Body of pancreas (tissue), 4 donors: ENCODE results near the gene LZTS3. TPM values are rescaled to one million over a fixed set of nuclear protein-coding genes. Genes with fewer than 3 reads are reported as not detected.

Source experiments
- ATAC-seq: fragments of 150-250 bp; one replicate; pipeline ENCODE4 v1.9.1; 2016
- DNase-seq, 4 donors: peaks; one replicate each; pipeline ENCODE4 v3.0.0-alpha.2; 2019
- H3K27ac ChIP-seq, 4 donors: fragments of 200-600 bp; sonication (generic); 1 replicate in 3 of 4; 2 replicates in 1 of 4; pipeline versions ENCODE4 v1.5.1 to v1.6.1; 2016 to 2019; ENCODE audit warnings: mild to moderate bottlenecking in 1 of 4, mixed read lengths in 1 of 4, moderate library complexity in 1 of 4
- H3K27me3 ChIP-seq, 2 donors: fragments of 200-600 bp; sonication (generic); one replicate each; pipeline ENCODE4 v1.6.0; 2016; ENCODE audit warnings: mild to moderate bottlenecking in 1 of 2
- H3K36me3 ChIP-seq, 2 donors: fragments of 200-600 bp; sonication (generic); replicated peaks in 1 of 2; 2 replicates each; pipeline ENCODE4 v1.5.1; 2016; ENCODE audit warnings: low read depth in 2 of 2; ENCODE audit not compliant: insufficient read depth in 1 of 2
- H3K4me1 ChIP-seq: fragments of 200-600 bp; sonication (generic); one replicate; pipeline ENCODE4 v1.6.0; 2016
- H3K4me3 ChIP-seq, 2 donors: fragments of 200-600 bp; sonication (generic); 1 replicate in 1 of 2; 2 replicates in 1 of 2; pipeline ENCODE4 v1.5.1; 2016 to 2019
- H3K9me3 ChIP-seq, 3 donors: fragments of 200-600 bp; sonication (generic); 1 replicate in 2 of 3; 2 replicates in 1 of 3; pipeline ENCODE4 v1.5.1; 2016
- CTCF ChIP-seq, 7 experiments: fragments of 450-650 bp in 4 of 7; fragments of 200-600 bp in 3 of 7; sonication (generic) in 3 of 7; IDR thresholded peaks; one replicate each; pipeline ENCODE4 v1.5.1; 2016 to 2019; ENCODE audit warnings: antibody characterized with exemption in 7 of 7
- POLR2A ChIP-seq, 3 donors: fragments of 450-650 bp; IDR thresholded peaks; one replicate each; pipeline ENCODE4 v1.6.1; 2016; ENCODE audit warnings: antibody characterized with exemption in 3 of 3, mild to moderate bottlenecking in 2 of 3
- WGBS, 2 donors: methylation state at CpG; one replicate each; pipeline ENCODE4 v1.1.5; 2017; 5-methylcytosine and 5-hydroxymethylcytosine counted together
- intact Hi-C: fragments of 100-400 bp; cut with DNase I; formaldehyde crosslinking; loops from one replicate; pipeline ENCODE4 v1.15.1; 2023
- total RNA-seq, 2 donors: library from RNA; depleted of rRNA; stranded (reverse); fragments of >200 nt; gene quantifications; one replicate each; pipeline ENCODE4 v1.1.0, GENCODE V29; 2016

Gene LZTS3
- total RNA-seq, 2 donors from 2014 or later, result 38.4 to 72.2 TPM

GRCh38 chr20:3123542-3123941 is 49.8 kb downstream of the LZTS3 start:
- Histone ChIP-seq H3K36me3 (peaks cover 0 to 12% of the 10 kb centered on the region in 2 donors), H3K27ac (no peak overlapping the region), H3K27me3 (no peaks in the 10 kb centered on the region), H3K9me3 (no peaks in the 10 kb centered on the region), H3K4me3 (no peak overlapping the region), H3K4me1 (peaks cover under 1% of the 10 kb centered on the region)
- 91 to 100% methylated on average over 1 of the region's 1 CpG for WGBS, 2 donors
- no peak for DNase-seq
- intact Hi-C loops, result no loop called here
- TF ChIP-seq CTCF (IDR thresholded peaks at IDR 0.05) (no peak), POLR2A (IDR thresholded peaks at IDR 0.05) (no peak)
- ATAC-seq, result no peak

GRCh38 chr20:3121955-3122610 is 51.3 kb downstream of the LZTS3 start:
- WGBS, 2 donors, result 89 to 92% methylated on average over 8 to 12 of the region's 12 CpGs

GRCh38 chr20:3121271-3121911 is 52.0 kb downstream of the LZTS3 start:
- Histone ChIP-seq H3K27ac (no peak overlapping the region), H3K4me1 (peaks cover 7% of the 10 kb centered on the region), H3K36me3 (peaks cover 0 to 12% of the 10 kb centered on the region in 2 donors), H3K27me3 (no peaks in the 10 kb centered on the region), H3K9me3 (no peaks in the 10 kb centered on the region), H3K4me3 (no peak overlapping the region)
- no peak for DNase-seq
- ATAC-seq, result no peak
- intact Hi-C loops, result no loop called here
- WGBS, 2 donors, result 79 to 82% methylated on average over 10 to 11 of the region's 11 CpGs
- TF ChIP-seq POLR2A (IDR thresholded peaks at IDR 0.05) (no peak), CTCF (IDR thresholded peaks at IDR 0.05) (no peak)

More at GRCh38 chr20:3121955-3122610, 51.3 kb downstream of the LZTS3 start:
- Histone ChIP-seq H3K36me3 (peaks cover 0 to 12% of the 10 kb centered on the region in 2 donors), H3K27ac (no peak overlapping the region), H3K4me3 (no peak overlapping the region), H3K27me3 (no peaks in the 10 kb centered on the region), H3K4me1 (peaks cover 7% of the 10 kb centered on the region), H3K9me3 (no peaks in the 10 kb centered on the region)
- intact Hi-C loops, result no loop called here
- DNase-seq (no peak), ATAC-seq (no peak)
- no peak for TF ChIP-seq CTCF (IDR thresholded peaks at IDR 0.05)
- TF ChIP-seq POLR2A (IDR thresholded peaks at IDR 0.05), result no peak

GRCh38 chr20:3119044-3119443 is 54.3 kb downstream of the LZTS3 start:
- no peak for TF ChIP-seq CTCF (IDR thresholded peaks at IDR 0.05)
- TF ChIP-seq POLR2A (IDR thresholded peaks at IDR 0.05), result no peak
- WGBS, 2 donors, result 68 to 72% methylated on average over 5 of the region's 5 CpGs
- Histone ChIP-seq H3K27ac (no peak overlapping the region), H3K4me3 (no peak overlapping the region), H3K9me3 (no peaks in the 10 kb centered on the region), H3K4me1 (peaks cover 7% of the 10 kb centered on the region), H3K27me3 (no peaks in the 10 kb centered on the region), H3K36me3 (peaks cover 0 to 12% of the 10 kb centered on the region in 2 donors)
- intact Hi-C loops, result loop anchor here (10.0 kb wide), 1 partner anchor 64 kb away; no protein-coding TSS in a partner anchor
- DNase-seq (no peak), ATAC-seq (no peak)
